ENCODE data around the gene NPIPA5. TPM values are rescaled to one million over a fixed set of nuclear protein-coding genes. Genes with fewer than 3 reads are reported as not detected.
"Not testable (repeated sequence)": the region's sequence is repeated elsewhere in the genome, so short reads cannot be mapped to it uniquely, and the experiment has no call there.

Gene NPIPA5
- total RNA-seq, 3 donors from 2014 or later = 5.4 to 49.7 (median 11.0) TPM

DNA sequence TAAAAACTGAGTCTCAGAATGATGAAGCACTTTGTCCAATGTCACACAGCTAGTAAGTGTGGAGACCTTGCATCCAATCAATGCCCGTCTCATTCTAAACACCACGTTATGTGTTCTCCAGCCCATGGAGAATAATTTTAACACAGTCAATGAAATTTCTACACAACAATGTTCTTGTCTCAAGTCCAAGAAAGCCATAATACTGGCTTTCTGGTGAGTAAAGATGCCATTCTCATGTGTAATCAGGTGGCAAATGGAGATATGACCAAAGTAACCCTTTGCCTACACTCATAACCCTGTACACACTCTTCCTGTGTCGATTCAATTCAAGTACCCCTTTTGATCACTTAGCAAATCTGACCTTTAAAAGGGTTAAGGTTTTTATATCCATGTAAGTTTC is 4.7 kb upstream of the NPIPA5 start:
- intact Hi-C loops (cut with DNase I, micrococcal nuclease); DNase-seq; ATAC-seq; H3K4me3 ChIP-seq; H3K9me3 ChIP-seq; H3K36me3 ChIP-seq (ENCODE audit: low read depth); H3K4me1 ChIP-seq (ENCODE audit: low read depth): not testable (repeated sequence)

DNA sequence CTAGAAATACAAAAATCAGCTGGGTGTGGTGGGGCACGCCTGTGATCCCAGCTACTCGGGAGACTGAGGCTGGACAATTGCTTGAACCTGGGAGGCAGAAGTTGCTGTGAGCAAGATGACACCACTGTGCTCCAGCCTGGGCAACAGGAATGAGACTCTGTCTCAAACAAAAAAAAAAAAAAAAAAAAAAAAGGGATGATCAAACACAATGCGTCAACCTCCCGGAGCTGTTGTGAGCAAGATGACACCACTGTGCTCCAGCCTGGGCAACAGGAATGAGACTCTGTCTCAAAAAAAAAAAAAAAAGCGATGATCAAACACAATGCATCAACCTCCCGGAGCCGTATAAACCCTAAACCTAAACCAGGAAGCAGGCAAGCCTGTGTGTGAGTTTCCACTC is 20.6 kb downstream of the NPIPA5 start:
- intact Hi-C loops (cut with DNase I, micrococcal nuclease); ATAC-seq: not testable (repeated sequence)

DNA sequence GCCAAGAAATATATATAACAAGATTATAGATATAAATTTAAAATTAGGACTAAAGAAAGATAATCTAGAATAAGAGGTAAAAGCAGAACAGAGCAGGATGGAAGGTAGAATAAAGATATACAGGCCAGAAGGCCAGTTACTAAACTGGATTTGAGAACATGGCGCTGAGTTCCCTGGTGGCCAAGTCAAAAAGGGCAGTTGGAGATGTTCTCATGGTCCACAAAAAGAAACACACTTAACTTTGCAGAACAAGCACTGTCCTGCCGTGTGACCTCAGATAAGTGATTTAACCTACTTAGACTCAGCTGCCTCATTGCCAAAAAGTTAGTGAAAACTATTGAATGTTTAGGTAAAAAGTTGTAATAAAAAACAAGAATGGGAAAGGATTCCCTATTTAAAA is 23.2 kb downstream of the NPIPA5 start:
- H3K4me1 ChIP-seq (ENCODE audit: low read depth); H3K4me3 ChIP-seq; H3K9me3 ChIP-seq; ATAC-seq; H3K36me3 ChIP-seq (ENCODE audit: low read depth); DNase-seq; intact Hi-C loops (cut with DNase I, micrococcal nuclease): not testable (repeated sequence)

More for the DNA sequence above, 20.6 kb downstream of the NPIPA5 start:
- H3K4me3 ChIP-seq; H3K36me3 ChIP-seq (ENCODE audit: low read depth); DNase-seq; H3K4me1 ChIP-seq (ENCODE audit: low read depth); H3K9me3 ChIP-seq: not testable (repeated sequence)

DNA sequence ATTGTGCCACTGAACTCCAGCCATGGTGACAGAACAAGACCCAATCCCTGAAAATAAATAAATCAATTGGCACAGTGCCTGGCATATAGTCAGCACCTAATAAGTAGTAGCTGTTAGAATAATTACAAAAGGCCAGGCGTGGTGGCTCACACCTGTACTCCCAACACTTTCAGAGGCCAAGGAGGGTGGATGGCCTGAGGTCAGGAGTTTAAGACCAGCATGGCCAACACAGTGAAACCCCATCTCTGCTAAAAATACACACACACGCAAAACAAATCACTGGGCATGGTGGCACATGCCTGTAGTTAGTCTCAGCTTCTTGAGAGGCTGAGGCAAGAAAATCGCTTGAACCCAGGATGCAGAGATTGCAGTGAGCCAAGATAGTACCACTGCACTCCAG is 25.2 kb downstream of the NPIPA5 start:
- H3K36me3 ChIP-seq (ENCODE audit: low read depth); intact Hi-C loops (cut with DNase I, micrococcal nuclease); H3K4me1 ChIP-seq (ENCODE audit: low read depth); H3K4me3 ChIP-seq; H3K9me3 ChIP-seq; ATAC-seq; DNase-seq: not testable (repeated sequence)

DNA sequence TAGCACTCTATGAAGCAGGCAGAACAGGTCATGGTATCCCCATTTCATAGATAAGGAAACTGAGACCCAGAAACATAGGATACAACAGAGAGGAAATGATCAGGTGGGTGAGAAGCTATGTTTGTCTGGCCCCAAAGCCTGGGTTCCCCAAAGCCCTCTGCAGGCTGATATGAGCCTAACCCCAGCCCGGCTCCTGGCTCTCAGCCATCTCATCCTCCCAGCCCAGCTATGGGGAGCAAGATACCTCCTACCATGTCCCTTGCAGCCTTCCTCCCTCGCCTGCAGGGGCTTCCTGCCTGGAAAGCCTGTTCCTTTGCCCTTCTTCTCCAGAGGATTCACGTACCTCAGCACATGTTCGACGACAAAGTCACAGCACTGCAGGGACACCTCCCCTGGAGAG is 26.3 kb downstream of the NPIPA5 start:
- H3K4me3 ChIP-seq; H3K4me1 ChIP-seq (ENCODE audit: low read depth); H3K9me3 ChIP-seq; DNase-seq; ATAC-seq; intact Hi-C loops (cut with DNase I, micrococcal nuclease); H3K36me3 ChIP-seq (ENCODE audit: low read depth): not testable (repeated sequence)

DNA sequence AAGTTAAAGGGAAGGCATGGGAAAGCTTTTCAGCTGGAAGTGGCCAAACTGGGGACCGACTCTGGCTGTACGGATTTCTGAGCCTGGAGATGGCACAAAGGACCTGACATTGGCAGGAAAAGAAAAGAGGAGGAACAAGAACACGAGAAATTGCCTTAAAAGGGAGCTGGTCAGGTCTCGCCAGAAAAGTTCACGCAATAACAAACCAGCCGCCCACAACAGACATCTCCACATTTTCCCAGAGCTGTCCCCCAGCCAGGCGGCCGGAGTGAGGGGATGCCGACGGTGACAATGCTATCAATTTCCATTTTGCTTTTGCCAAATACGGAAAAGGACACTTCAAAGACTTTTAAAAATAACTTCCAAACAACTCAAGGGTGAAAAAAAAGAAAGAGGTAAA is 26.8 kb downstream of the NPIPA5 start:
- H3K4me3 ChIP-seq; ATAC-seq; intact Hi-C loops (cut with DNase I, micrococcal nuclease); DNase-seq; H3K36me3 ChIP-seq (ENCODE audit: low read depth); H3K9me3 ChIP-seq; H3K4me1 ChIP-seq (ENCODE audit: low read depth): not testable (repeated sequence)

DNA sequence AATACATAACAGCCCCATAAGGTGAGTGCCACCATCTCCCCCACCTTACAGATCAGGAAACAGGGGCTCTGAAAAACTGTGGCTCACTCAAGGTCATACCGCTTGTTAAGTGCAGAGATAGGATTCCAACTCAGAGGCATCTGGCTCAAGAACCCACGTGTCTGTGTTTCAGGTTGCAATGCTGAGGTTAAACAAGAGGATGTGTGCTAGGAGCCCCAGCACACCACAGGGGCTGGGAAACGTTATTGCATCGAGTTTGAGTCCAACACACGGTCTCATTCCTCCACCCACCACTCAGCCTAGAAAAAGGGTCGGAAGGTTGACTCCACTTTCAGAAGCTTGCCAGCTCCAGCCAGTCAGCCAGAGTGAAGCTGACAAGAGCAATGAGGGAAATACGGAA is 29.4 kb downstream of the NPIPA5 start:
- H3K9me3 ChIP-seq; DNase-seq; H3K4me1 ChIP-seq (ENCODE audit: low read depth); H3K4me3 ChIP-seq; H3K36me3 ChIP-seq (ENCODE audit: low read depth); intact Hi-C loops (cut with DNase I, micrococcal nuclease); ATAC-seq: not testable (repeated sequence)

DNA sequence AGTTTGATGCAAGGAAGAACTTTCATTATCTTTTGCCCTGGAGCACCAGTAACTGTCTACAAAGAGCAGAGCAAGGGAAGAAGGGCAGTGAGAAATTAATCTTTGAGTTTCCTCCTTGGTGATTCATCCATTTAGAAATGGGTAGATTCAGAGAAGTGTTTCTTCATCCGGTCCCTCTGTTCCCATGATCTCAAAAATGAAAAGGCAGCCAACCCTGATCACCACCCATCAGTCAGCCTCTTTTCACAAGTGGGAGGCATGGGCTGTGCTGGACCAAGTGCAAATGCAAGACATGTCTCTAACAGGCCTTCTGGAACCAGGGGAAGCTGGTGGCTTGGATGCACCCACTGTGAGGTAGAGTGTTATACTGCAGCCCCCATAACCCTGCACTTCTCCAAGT is 35.8 kb downstream of the NPIPA5 start:
- H3K9me3 ChIP-seq; DNase-seq; H3K4me3 ChIP-seq; ATAC-seq; intact Hi-C loops (cut with DNase I, micrococcal nuclease); H3K4me1 ChIP-seq (ENCODE audit: low read depth); H3K36me3 ChIP-seq (ENCODE audit: low read depth): not testable (repeated sequence)

DNA sequence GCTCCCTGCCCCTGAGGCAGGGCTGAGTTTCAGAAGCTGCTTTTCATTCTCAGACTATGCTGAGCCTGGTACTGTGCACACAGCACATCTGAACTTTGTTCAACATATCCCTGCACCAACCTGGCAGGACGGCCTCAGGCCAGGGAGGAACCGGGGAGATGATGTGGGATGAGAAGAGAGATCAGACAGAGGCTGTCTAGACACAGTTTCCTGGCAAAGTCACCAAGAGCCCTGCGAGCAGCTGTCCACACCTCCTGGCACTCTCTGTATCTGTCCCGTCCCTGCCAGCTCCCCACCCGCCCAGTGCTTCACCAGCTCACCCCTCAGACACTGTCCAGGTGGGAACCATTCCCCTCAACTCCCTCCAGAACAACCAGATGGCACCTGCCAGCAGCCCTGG is 39.1 kb downstream of the NPIPA5 start:
- ATAC-seq; DNase-seq; H3K9me3 ChIP-seq; intact Hi-C loops (cut with DNase I, micrococcal nuclease); H3K36me3 ChIP-seq (ENCODE audit: low read depth); H3K4me3 ChIP-seq; H3K4me1 ChIP-seq (ENCODE audit: low read depth): not testable (repeated sequence)

DNA sequence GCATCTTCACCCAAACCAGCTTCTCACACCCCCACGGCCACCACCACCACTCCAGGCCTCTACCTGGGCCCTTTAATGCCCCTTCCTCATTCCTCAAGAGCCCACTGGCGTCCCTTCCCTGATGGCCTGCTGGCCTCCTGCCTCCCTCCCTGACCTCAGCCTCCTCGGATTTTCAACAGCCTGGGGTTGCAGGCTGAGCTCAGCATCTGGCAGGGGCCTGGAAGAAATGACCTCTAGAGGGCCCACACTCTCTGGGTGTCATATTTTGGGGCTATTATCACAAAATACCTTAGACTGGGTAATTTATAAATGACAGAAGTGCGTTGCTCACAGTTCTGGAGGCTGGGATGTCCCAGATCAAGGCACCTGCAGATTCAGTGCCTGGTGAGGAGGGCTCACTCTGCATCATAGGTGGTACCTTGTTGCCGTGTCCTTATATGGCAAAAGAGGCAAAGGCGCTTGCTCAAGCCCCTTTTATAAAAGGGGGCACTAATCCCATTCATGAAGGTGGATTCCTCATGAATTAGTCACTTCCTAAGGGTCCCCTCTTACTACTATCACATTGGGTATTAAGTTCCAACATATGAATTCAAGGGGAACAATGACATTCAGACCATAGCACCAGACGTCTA is 40.0 kb downstream of the NPIPA5 start:
- DNase-seq; H3K9me3 ChIP-seq; H3K4me3 ChIP-seq; H3K4me1 ChIP-seq (ENCODE audit: low read depth); ATAC-seq; H3K36me3 ChIP-seq (ENCODE audit: low read depth); intact Hi-C loops (cut with DNase I, micrococcal nuclease): not testable (repeated sequence)

DNA sequence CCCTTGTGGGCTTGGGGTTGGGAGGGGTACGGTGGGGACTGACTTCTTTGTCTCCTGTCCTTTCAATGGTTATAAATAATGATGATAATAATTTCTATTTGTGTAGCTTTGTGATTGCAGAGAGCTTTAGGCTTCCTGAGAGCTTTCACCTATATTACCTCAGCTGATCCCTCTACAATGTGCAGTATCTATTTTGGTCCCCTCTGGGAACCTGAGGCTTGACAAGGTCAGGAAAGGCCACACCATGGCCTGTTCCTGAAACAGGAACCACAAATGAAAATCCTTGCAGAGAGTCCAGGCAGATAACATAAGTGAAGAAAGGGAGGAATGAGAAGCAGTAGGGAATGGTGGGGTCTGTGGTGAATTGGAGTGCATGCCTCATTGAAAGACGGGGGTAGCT is 42.5 kb downstream of the NPIPA5 start:
- DNase-seq; ATAC-seq; H3K9me3 ChIP-seq; intact Hi-C loops (cut with DNase I, micrococcal nuclease); H3K36me3 ChIP-seq (ENCODE audit: low read depth); H3K4me1 ChIP-seq (ENCODE audit: low read depth); H3K4me3 ChIP-seq: not testable (repeated sequence)

DNA sequence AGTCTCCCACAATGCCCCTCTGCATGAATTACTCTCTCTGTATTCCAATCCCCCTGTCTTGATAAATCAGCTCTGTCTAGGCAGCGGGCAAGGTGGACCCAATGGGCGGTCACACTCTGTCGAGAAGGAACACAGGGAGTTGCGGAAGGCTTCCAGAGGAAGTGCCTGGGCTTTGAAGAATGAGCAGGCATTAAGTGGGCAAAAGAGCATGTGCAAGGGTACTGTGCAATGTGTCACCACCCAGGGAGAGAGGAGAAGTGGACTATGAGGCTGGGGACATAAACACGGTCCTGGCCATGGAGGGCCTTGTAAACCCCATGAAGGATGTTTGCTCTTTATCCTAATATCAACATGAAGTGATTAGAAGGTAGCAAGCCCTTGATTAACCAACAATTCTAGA is 44.1 kb downstream of the NPIPA5 start:
- intact Hi-C loops (cut with DNase I, micrococcal nuclease); H3K4me3 ChIP-seq; H3K36me3 ChIP-seq (ENCODE audit: low read depth); H3K9me3 ChIP-seq; H3K4me1 ChIP-seq (ENCODE audit: low read depth); DNase-seq; ATAC-seq: not testable (repeated sequence)

DNA sequence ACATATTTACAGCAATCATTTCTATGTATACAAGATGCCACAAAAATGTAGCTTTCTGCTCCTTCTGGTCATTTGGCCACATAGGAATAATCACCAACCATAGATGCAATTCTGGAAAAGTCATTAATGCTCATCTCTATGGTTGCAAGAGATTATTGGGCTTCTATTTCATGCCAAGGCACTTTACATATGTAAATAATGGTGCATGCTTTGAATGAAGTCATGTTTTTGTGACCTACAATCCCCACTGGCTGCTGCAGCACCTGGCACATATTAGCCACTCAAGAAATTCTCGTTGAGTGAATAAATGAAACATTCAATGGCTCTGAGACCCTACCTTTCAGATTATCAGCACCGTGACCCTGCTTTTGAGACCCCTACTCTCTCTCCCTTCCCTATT is 47.1 kb downstream of the NPIPA5 start:
- ATAC-seq; H3K4me3 ChIP-seq; H3K4me1 ChIP-seq (ENCODE audit: low read depth); H3K9me3 ChIP-seq; intact Hi-C loops (cut with DNase I, micrococcal nuclease); DNase-seq; H3K36me3 ChIP-seq (ENCODE audit: low read depth): not testable (repeated sequence)

DNA sequence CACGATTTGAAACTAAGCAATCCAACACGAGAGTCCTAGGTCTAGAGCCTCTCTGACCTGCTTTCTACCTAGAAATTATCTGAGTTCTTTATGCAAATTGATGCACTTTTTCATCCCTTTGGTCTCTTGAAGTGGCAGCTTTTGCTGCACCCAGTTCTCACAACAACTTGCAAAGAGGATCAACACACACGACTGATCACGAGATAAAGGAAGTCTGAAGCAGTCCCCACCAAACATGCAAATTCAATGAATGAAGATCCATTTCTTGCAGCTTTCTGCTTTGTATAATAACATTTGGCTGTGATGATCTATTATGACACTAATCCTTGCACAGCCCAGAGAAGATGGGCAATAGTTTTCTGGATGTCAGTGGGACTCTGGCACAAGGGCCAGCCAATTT is 53.1 kb downstream of the NPIPA5 start:
- H3K4me3 ChIP-seq; H3K36me3 ChIP-seq (ENCODE audit: low read depth); H3K9me3 ChIP-seq; DNase-seq; ATAC-seq; H3K4me1 ChIP-seq (ENCODE audit: low read depth); intact Hi-C loops (cut with DNase I, micrococcal nuclease): not testable (repeated sequence)

DNA sequence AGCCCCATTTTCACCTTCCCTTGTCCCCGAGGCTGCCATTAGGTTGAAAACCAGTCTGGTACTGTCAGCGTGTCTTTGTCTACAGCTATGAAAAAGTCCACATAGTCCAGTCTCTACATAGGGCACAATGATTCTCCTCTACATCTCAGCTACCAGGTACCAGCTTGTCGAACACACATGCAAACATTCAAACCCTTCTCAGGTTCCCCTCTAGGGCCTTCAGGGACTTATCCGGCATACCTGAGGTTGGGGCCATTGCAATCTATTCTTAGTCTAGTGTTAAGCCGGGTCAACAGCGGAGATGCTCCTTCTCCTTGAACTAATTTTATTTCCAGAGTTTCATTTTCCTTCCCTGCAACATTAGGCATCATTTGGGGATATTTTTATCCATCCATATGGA is 54.7 kb downstream of the NPIPA5 start:
- H3K36me3 ChIP-seq (ENCODE audit: low read depth); ATAC-seq; intact Hi-C loops (cut with DNase I, micrococcal nuclease); H3K9me3 ChIP-seq; H3K4me3 ChIP-seq; DNase-seq; H3K4me1 ChIP-seq (ENCODE audit: low read depth): not testable (repeated sequence)

Data from mucosa of descending colon (tissue), 3 donors.